HG02763 (cell line): ENCODE results near the gene TEDC1.
"Not testable (repeated sequence)": the region's sequence is repeated elsewhere in the genome, so short reads cannot be mapped to it uniquely, and the experiment has no call there.

Source experiments
- ATAC-seq: cut with Tn5 transposase; IDR thresholded peaks from one replicate; pipeline ENCODE4 v1.9.1; 2021; ENCODE audit warnings: mild to moderate bottlenecking, moderate library complexity; ENCODE audit not compliant: unreplicated experiment

Gene TEDC1

DNA sequence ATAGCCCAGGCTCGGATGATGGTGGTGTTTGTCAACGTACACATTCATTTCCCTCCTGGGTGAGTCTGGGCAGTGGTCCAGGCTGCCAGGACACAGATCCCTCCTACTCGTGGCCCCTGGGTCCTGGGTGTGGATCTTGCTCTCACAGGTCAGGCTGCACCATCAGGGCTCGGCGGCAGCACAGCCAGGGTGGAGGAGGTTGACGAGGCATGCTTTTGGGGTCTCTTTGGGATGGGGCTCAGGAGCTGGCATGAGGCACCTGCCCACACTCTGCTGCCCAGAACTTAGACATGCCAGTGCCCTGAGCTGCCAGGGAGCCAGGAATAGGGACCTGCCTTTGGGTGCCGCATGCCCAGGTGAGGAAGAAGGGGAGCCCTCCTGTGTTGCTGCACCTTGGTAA is 45.0 kb downstream of the TEDC1 start:
- ATAC-seq: no peak

DNA sequence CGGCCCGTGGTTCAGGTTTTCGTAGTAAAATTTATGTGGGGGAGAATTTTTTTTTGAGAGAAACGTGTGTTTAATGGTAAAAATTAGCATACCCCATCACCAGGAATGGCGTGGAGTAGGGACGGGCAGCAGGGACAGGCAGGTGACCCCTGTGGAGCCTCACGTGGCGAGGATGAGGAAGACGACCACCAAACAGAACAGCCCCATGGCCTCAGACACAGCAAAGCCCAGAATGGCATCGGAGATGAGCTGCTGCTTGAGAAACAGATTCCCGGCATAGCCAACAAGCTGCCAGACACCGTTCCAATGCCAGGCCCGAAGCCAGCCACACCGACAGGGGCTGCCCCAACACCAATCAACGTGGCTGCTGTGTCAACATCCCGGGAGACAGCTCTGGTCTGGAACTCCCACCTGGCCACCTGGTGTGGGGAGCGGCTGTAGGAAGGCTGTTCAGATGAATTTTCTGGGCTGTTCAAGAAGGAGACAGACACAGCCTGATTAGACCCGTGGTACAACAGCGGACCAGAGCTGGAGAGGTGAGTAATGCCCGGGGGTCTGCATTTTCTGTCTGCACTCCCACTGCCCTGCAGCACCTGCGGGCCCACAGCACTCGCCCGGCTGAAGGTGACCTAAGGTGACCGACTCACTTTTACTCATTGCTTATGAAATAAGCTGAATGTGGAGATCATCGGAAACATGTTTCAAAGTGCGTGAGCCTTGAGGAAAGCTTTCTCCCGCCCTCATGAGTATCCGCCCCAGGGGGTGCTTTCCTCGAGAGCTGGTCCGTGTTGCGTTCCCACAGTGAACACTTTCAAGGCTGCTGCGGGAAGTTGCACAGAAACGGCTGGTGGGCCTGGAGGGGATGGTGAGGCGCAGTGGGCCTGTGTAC is 45.9 kb downstream of the TEDC1 start:
- ATAC-seq: no peak

DNA sequence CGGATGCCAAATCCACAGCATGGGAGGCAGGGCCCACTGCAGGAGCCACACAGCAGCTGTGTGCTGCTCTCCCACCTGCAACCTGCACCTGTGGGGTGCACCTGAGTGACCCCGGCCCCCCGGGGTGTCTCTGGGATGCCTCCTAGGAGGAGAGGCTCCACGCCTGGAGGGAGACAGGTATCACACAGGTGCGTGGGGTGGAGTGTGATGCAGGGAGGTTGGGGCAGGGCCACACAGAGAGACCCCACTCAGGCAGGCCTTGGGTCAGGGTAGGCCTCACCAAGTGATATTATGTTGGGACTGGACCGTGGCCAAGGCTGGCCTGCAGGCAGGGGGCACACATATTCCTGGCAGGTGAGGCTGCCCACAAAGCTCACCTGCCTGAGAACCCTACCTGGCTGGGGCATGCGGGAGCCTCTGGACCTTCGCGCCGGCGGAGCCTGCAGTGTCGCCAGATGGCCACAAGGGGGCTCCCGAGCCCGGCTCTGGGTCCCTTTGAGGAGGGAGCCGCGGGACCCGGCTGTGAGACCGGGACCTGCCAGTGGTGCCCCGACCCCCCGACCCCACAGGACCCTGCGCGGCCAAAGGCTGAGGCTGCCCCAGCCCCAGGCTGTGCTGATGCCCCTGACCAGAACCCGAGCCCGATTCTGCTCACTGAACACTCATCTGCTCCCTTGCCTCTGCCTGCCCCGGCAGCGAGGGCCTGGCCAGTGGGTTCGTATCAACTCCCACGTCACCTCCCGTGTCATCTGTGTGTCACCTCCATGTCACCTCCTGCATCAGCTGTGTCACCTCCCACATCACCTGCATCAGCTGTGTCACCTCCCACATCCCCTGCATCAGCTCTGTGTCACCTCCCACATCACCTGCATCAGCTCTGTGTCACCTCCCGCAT is 46.8 kb downstream of the TEDC1 start:
- ATAC-seq: no peak

DNA sequence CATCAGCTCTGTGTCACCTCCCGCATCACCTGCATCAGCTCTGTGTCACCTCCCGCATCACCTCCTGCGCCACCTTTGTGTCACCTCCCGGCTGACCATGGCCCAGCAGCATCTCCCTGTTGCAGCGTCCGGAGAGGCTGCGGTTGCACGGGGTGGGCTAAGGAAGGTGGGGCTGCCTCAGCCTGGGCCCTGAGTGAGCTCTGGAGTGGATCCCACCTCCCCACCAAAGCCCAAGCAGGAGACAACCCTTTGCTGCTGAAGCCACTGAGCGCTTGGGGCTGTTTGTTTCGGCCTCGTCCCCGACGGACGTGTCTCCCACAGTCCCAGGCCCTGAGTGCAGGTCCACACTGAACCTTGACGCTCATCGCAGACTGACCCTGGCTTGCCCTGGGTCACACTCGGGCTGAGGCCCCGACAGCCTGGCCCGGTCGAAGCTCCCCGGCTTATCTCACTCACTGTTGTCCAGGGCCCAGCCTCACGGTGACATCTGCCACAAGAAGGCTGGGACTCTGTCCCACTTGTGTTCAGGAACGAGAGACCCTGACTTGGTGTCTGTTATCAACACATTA is 47.5 kb downstream of the TEDC1 start:
- ATAC-seq: no peak

DNA sequence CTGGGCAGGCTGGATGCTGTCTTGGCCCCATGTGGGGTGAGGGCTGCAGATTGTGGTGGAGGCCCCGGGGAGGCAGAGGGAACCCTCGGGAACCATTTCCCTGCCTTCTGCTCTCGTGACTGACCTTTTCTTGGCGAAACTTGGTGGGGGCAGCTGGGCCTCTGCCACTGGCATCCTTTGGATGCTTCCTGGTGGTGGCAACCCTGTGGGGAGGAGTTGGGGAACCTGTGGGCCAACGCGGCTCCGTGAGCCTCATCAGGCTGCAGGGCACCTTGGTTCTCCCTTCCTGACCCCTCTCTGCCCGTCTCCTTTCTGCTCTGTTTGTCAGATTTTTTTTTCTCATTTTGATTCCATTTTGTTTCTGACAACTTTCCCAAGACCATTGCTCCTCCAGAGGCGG is 49.8 kb downstream of the TEDC1 start:
- no peak for ATAC-seq

DNA sequence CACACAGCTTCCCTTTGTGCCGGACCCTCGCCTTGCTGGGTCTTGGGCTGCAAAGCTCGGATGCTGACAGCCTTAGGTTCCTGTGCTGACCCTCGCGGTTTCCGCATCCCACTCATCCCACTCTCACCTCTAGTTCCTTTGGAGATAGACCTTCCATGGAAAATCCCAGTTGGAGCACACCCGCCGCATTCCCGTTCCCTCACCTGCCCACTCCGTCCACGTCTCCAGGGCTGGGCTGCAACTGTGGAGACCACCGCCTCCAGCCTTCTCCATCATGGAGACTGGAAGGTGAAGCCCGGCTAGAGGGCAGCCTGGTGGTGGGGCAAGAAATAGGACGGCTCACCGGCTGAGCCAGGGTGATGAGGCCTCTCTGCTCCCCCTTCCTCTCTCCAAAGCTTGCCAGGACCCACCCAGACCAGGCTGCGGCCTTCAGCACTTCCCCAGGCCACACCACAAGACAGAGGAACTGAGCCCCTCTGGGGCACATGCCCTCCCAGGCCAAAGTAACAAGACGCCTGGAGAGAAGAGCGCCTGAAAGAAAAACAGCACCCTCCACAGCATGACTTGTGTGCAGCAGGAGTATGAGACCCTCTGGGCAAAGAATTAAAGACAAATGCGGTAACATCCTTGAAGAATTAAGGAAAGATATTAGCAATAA is 50.3 kb downstream of the TEDC1 start:
- no peak for ATAC-seq

DNA sequence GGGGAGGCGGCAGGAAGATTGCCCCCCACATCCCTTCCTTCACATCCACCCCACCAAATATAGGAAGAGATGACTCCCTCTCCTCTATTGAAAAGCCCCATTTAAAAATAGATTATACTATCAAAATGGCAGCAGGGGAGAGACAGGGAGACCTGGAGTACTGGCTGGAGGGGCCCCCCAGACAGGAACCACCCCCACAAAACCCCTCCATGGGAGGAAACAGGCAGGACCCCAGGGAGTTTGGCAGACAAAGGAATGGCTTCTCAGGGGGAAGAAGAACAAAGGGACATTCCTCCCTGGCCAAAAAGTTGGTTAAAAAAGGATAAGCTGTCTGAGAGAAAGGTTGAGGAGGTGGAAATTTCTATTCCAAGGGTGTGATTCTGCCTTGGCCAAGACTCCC is 54.6 kb downstream of the TEDC1 start:
- ATAC-seq: not testable (repeated sequence)

DNA sequence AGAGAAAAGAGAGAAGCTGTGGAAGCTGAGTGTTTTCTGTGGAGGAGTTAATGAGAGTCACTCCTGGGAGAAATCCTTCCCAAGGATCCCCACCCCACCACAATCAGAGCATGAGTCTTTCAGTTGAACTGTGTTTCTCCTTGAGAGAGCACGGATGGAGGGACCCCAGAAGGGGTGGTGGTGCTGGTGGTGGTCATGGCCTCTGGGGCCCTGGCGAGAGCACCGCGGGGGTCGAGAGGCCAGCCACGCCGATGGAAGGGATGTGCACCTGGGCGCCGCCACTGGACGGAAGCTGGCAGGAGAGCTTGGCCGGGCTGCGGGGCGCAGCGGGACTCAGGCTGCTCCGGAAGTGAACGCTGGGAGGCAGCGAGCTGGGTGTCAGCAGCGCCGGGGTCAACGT is 55.4 kb downstream of the TEDC1 start:
- ATAC-seq: not testable (repeated sequence)

DNA sequence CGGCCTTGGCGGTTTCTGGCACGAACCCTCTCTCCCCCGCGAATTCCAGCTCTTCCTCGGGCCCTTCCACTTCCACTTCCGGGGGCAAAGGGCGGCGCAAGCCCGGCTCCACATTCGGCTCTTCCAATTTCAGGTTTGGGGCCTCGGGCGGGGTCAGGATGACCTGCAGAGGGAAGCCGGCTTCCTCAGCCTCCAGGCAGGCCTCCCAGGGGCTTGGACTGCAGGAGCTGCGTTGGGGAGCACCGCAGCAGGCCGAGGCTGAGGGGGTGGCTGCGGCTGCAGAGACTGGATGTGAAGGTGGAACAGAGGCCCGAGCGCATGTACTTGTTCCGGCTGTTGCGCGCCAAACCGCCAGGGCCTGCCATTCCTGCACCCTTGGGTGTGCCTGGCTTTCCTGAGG is 56.0 kb downstream of the TEDC1 start:
- ATAC-seq: not testable (repeated sequence)

DNA sequence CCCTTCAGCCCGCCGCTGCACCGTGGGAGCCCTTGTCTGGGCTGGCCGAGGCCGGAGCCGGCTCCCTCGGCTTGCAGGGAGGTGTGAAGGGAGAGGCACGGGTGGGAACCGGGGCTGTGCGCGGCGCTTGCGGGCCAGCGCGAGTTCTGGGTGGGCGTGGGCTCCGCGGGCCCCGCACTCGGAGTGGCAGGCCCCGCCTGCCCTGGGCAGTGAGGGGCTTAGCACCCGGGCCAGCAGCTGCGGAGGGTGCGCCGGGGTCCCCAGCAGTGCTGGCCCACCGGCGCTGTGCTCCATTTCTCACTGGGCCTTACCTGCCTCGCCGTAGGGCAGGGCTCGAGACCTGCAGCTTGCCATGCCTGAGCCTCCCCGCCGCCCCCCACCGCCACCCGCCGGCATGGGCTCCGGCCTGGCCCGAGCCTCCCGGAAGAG is 56.7 kb downstream of the TEDC1 start:
- no peak for ATAC-seq
